ENCODE measurements around the gene ERAP2.

- no peak for TF ChIP-seq EP300 (IDR thresholded peaks at IDR 0.05; ENCODE audit: borderline replicate concordance)
- TF ChIP-seq MAX (IDR thresholded peaks at IDR 0.05) = no peak
- no peak for TF ChIP-seq RAD21 (IDR thresholded peaks at IDR 0.05; ENCODE audit: low read depth)
- no peak for TF ChIP-seq EGR1 (IDR thresholded peaks at IDR 0.05)
- no peak for TF ChIP-seq CEBPB (IDR thresholded peaks at IDR 0.05)
- no peak for TF ChIP-seq TAF1 (IDR thresholded peaks at IDR 0.05; ENCODE audit: low read depth)
Observed at GRCh38 chr5:96928931-96929708, 52.8 kb downstream of the ERAP2 start.
